ENCODE data around the gene EIF4H. TPM values are rescaled to one million over a fixed set of nuclear protein-coding genes. Genes with fewer than 3 reads are reported as not detected.
"Not testable (repeated sequence)": the region's sequence is repeated elsewhere in the genome, so short reads cannot be mapped to it uniquely, and the experiment has no call there.

The EIF4H gene
- polyA plus RNA-seq, 1 donor from 2014 or later = 197 TPM

DNA sequence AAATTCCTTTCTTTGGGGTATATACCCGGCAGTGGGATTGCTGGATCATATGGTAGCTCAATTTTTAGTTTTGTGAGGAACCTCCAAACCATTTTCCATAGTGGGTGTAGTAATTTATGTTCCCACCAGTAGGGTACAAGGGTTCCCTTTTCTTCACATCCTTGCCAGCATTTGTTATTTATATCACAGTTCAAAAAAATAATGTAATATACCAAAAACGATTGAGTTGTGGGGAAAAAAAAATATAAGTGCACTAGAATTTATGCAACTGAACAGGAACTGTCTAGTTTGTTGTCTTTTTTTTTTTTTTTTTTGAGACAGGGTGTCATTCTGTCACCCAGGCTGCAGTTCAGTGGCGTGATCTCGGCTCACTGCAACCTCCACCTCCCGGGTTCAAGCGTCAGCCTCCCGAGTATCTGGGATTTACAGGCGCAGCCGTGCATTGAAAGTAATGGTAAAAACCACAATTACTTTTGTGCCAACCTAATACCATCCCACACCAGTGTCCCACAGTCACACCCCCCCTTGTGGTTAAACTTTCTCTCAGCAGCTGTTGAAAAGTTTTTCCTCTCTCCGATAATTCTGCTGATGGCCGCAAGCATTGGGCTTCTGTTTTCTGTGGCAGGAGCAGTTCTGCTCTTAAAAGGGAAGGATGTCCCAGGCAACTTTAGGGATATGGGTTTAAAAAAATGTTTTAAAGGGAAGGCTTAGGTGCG is 28.8 kb downstream of the EIF4H start:
- Mint-ChIP-seq H3K9me3 (no peaks in the 10 kb centered on the region), H3K27ac (peak overlapping the region in 1 of 3 donors; percentile 68), H3K36me3 (no peaks in the 10 kb centered on the region), H3K4me3 (peak overlapping the region in 2 of 4 donors; percentile 48 to 81), H3K27me3 (no peaks in the 10 kb centered on the region), H3K4me1 (peaks cover 25 to 29% (median 25%) of the 10 kb centered on the region in 3 donors)

DNA sequence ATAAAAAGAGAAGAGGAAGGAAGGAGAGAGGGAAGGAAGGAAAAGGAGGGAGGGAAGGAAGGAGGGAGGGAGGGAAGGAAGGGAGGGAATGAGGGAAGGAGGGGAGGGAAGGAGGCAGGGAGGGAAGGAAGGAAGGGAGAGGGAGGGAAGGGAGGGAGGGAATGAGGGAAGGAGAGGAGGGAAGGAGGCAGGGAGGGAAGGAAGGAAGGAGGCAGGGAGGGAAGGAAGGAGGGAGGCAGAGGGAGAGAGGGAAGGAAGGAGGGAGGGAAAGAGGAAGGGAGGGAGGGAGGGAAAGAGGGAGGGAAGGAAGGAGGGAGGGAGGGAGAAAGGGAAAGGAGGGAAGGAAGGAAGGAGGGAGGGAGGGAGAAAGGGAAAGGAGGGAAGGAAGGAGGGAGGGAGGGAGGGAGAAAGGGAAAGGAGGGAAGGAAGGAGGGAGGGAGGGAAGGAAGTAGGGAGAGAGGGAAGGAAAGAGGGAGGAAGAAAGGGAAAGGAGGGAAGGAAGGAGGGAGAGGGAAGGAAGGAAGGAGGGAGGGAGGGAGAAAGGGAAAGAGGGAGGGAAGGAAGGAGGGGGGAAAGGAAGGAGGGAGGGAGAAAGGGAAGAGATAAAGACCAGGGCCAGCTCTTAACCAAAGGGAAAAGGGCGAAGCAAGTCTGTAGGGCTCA is 29.9 kb downstream of the EIF4H start:
- Mint-ChIP-seq H3K4me3 (no peak overlapping the region), H3K9me3 (no peaks in the 10 kb centered on the region), H3K36me3 (no peaks in the 10 kb centered on the region), H3K27ac (no peak overlapping the region), H3K27me3 (no peaks in the 10 kb centered on the region), H3K4me1 (peaks cover 26 to 35% (median 27%) of the 10 kb centered on the region in 3 donors)

DNA sequence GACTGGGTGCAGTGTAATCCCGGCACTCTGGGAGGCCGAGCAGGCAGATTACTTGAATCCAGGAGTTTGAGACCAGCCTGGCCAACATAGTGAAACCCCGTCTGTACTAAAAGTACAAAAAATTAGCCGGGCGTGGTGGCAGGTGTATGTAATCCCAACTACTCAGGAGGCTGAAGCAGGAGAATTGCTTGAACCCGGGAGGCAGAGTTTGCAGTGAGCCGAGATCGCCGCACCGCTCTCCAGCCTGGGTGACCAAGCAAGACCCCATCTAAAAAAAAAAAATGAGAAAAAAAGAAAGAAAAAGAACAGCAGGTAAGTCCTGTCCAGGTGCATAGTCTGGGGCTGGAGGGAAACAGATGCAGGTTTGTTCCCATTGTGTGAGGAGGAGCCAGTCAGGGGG is 31.9 kb downstream of the EIF4H start:
- Mint-ChIP-seq H3K4me3 (peak overlapping the region in 3 of 4 donors; percentile 83 to 97 (median 88)), H3K4me1 (peaks cover 28 to 42% (median 32%) of the 10 kb centered on the region in 3 donors), H3K27ac (peak overlapping the region in 2 of 3 donors; percentile 90 to 92)
- not testable (repeated sequence) for H3K27me3 Mint-ChIP-seq, H3K36me3 Mint-ChIP-seq, H3K9me3 Mint-ChIP-seq

- Mint-ChIP-seq H3K4me1 (peaks cover 28 to 43% (median 32%) of the 10 kb centered on the region in 3 donors), H3K27me3 (no peaks in the 10 kb centered on the region), H3K4me3 (peak overlapping the region; percentile 62 to 97 (median 82)), H3K9me3 (no peaks in the 10 kb centered on the region), H3K27ac (peak overlapping the region; percentile 63 to 92 (median 90)), H3K36me3 (peaks cover 1% of the 10 kb centered on the region)
Observed at GRCh38 chr7:74206589-74207120, 32.5 kb downstream of the EIF4H start.

DNA sequence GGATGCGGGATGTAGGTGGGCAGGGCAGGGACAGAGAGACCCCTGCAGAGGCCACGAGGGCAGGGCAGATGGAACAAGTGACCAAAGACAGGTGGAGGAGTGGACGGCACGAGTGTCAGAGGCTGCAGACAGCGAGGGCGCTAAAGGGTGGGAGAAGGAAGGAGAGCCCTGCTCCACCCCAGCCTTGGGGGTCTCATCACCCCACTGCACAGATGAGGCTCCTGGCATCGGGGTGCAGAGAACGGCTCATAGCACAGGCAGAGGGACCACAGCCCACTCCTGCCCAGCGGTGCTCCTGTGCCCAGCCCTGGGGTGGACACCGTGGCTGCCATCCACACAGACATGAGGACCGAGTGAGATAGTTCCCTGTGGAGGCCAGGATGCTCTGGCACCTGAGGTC is 33.4 kb downstream of the EIF4H start:
- peaks cover 1% of the 10 kb centered on the region for H3K36me3 Mint-ChIP-seq
- peaks cover 32 to 44% (median 36%) of the 10 kb centered on the region in 3 donors for H3K4me1 Mint-ChIP-seq
- peak overlapping the region in 3 of 4 donors; percentile 63 to 97 (median 83) for H3K4me3 Mint-ChIP-seq
- peak overlapping the region in 1 of 3 donors; percentile 90 for H3K27ac Mint-ChIP-seq
- no peaks in the 10 kb centered on the region for H3K9me3 Mint-ChIP-seq
- H3K27me3 Mint-ChIP-seq = no peaks in the 10 kb centered on the region

DNA sequence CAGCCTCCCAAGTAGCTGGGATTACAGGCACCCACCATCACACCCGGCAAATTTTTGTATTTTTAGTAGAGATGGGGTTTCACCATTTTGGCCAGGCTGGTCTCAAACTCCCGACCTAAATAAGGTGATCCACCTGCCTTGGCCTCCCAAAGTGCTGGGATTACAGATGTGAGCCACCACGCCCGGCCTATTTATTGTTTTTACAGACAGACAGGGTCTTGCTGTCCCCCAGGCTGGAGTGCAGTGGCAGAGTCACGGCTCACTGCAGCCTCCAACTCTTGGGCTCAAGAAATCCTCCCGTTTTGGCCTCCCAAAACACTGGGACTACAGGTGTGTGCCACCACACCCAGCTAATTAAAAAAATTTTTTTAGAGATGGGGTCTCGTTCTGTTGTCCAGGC is 34.1 kb downstream of the EIF4H start:
- not testable (repeated sequence) for H3K27me3 Mint-ChIP-seq, H3K36me3 Mint-ChIP-seq, H3K9me3 Mint-ChIP-seq
- Mint-ChIP-seq H3K27ac (peak overlapping the region in 2 of 3 donors; percentile 2 to 16), H3K4me1 (peaks cover 32 to 39% (median 36%) of the 10 kb centered on the region in 3 donors), H3K4me3 (peak overlapping the region in 2 of 4 donors; percentile 56 to 65)

DNA sequence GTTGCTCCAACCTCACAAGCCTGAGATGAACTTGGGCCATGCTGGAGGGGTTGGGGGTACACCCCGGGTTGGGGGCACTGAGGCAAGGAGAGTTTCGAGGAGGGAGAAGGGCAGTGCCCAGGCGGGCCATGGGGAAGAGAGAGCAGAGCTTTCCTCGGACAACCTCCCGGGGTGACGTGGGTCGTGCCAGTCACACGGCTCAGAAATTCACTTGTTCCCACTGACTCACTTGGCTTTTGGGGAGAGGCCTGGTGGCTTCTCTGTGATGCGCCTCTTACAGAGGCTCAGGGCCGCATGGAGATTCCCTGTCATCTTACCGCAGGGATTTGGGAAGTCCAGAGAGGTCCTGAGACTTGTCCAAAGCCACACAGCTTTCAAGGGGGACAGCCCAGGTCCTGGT is 38.5 kb downstream of the EIF4H start:
- H3K27me3 Mint-ChIP-seq = no peaks in the 10 kb centered on the region
- H3K9me3 Mint-ChIP-seq = peaks cover 0 to under 1% (median 0%) of the 10 kb centered on the region in 3 donors
- peaks cover 35 to 47% (median 38%) of the 10 kb centered on the region in 3 donors for H3K4me1 Mint-ChIP-seq
- H3K36me3 Mint-ChIP-seq = peaks cover 3% of the 10 kb centered on the region
- peak overlapping the region; percentile 56 to 96 (median 92) for H3K4me3 Mint-ChIP-seq
- peak overlapping the region; percentile 67 to 98 (median 74) for H3K27ac Mint-ChIP-seq

GRCh38 chr7:74214816-74215630 is 40.9 kb downstream of the EIF4H start:
- Mint-ChIP-seq H3K27ac (peak overlapping the region in 2 of 3 donors; percentile 92 to 99), H3K9me3 (peaks cover 0 to 3% (median 0%) of the 10 kb centered on the region in 3 donors), H3K4me3 (peak overlapping the region; percentile 44 to 95 (median 80)), H3K36me3 (peaks cover 7% of the 10 kb centered on the region), H3K4me1 (peaks cover 36 to 45% (median 36%) of the 10 kb centered on the region in 3 donors), H3K27me3 (no peaks in the 10 kb centered on the region)

- Mint-ChIP-seq H3K4me3 (peak overlapping the region; percentile 25 to 95 (median 84)), H3K36me3 (peaks cover 7% of the 10 kb centered on the region), H3K4me1 (peaks cover 34 to 45% (median 36%) of the 10 kb centered on the region in 3 donors), H3K27ac (peak overlapping the region; percentile 87 to 99 (median 92)), H3K27me3 (no peaks in the 10 kb centered on the region), H3K9me3 (peaks cover 0 to 3% (median 0%) of the 10 kb centered on the region in 3 donors)
Observed at GRCh38 chr7:74215921-74216320, 41.8 kb downstream of the EIF4H start.

GRCh38 chr7:74216361-74216761 is 42.2 kb downstream of the EIF4H start:
- H3K27me3 Mint-ChIP-seq = no peaks in the 10 kb centered on the region
- H3K4me1 Mint-ChIP-seq = peaks cover 32 to 45% (median 36%) of the 10 kb centered on the region in 3 donors
- peaks cover 0 to 3% (median 0%) of the 10 kb centered on the region in 3 donors for H3K9me3 Mint-ChIP-seq
- peak overlapping the region; percentile 92 to 99 (median 93) for H3K27ac Mint-ChIP-seq
- peak overlapping the region in 3 of 4 donors; percentile 84 to 95 (median 85) for H3K4me3 Mint-ChIP-seq
- H3K36me3 Mint-ChIP-seq = peaks cover 7% of the 10 kb centered on the region

DNA sequence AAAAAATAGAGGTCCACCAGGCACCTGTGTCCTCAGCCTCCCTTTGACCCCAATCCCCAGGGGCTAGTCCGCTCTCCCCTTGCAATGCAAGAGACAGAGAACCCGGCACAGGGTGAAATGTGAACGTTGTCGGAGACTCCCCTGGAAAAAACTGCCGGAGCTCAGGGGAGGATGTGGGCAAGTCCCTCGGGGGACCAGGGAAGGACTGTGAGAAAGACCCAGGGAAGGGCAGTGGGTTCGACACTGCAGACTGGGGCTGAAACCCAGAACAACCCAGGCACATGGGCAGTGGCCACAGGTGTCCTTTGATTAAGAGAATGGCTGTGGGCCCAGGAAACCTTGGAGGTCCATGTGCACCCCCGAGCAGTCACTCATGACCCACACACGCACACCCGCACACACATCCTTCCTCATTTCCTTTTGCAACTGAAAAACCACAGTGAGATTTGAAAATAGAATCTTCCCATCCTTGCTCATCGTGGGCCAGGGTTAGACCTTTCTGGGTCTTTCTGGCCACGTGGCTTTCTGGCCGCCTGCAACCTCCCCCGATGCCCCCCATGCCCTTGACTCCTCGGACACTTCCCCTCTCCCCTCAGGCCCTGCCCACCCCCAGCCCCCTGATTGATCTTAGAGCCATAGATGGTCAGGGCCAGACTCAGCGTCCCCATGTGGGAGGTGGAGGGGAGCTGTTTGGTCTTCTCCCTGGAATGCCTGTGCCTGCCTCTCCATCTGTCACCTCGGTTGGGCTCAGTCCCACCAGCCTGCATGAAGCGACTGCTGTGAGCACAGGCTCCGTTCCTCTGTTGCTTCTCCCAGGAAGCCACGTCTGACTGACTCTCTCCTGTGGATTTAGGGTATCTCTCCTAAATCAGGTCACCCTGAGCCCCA is 43.5 kb downstream of the EIF4H start:
- Mint-ChIP-seq H3K27me3 (no peaks in the 10 kb centered on the region), H3K9me3 (peaks cover 0 to 3% (median 0%) of the 10 kb centered on the region in 3 donors), H3K4me3 (peak overlapping the region; percentile 34 to 95 (median 82)), H3K27ac (peak overlapping the region; percentile 92 to 99 (median 93)), H3K36me3 (peaks cover 7% of the 10 kb centered on the region), H3K4me1 (peaks cover 28 to 41% (median 31%) of the 10 kb centered on the region in 3 donors)

DNA sequence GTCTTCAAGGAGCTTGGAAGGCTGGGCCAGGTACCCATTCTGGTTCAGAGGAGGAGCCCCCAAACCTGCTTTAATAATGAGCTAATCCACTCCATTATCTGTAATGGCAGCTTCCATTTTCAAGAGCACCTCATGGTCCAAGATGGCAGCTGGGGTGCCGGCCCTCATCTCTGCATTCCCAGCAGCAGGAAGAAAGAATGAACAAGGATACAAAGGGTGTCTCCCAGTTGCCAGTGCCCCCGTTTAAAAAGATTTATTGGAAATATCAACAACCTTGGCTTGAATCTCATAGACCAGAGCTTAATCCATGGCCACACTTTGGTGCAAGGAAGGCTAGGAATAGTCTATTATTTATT is 44.2 kb downstream of the EIF4H start:
- H3K27me3 Mint-ChIP-seq = no peaks in the 10 kb centered on the region
- peak overlapping the region; percentile 80 to 99 (median 92) for H3K27ac Mint-ChIP-seq
- peaks cover 7% of the 10 kb centered on the region for H3K36me3 Mint-ChIP-seq
- H3K9me3 Mint-ChIP-seq = peaks cover 0 to 3% (median 0%) of the 10 kb centered on the region in 3 donors
- peaks cover 32 to 41% (median 33%) of the 10 kb centered on the region in 3 donors for H3K4me1 Mint-ChIP-seq
- peak overlapping the region in 3 of 4 donors; percentile 25 to 73 (median 52) for H3K4me3 Mint-ChIP-seq

GRCh38 chr7:74219416-74219815 is 45.3 kb downstream of the EIF4H start:
- Mint-ChIP-seq H3K27ac (peak overlapping the region in 1 of 3 donors; percentile 16), H3K27me3 (no peaks in the 10 kb centered on the region), H3K4me1 (peaks cover 34 to 37% (median 34%) of the 10 kb centered on the region in 3 donors), H3K36me3 (peaks cover 7% of the 10 kb centered on the region), H3K4me3 (no peak overlapping the region), H3K9me3 (peaks cover 0 to 3% (median 0%) of the 10 kb centered on the region in 3 donors)
